Hepatocyte (in vitro differentiated cells): ENCODE results near the gene DNAJB11.

ENCODE experiments used
- EZH2phosphoT487 ChIP-seq: fragments of 200-600 bp; sonication (generic); IDR thresholded peaks from one replicate; pipeline ENCODE4 v1.6.1; 2018; ENCODE audit warnings: antibody characterized with exemption, mild to moderate bottlenecking, low read depth, moderate library complexity; ENCODE audit not compliant: unreplicated experiment, severe bottlenecking
- TF ChIP-seq, protein P1 (sequence below): fragments of 200-600 bp; sonication (generic); IDR thresholded peaks from 2 replicates; pipeline ENCODE4 v1.5.1; 2016; ENCODE audit warnings: antibody characterized with exemption, mild to moderate bottlenecking; ENCODE audit not compliant: poor library complexity

DNA sequence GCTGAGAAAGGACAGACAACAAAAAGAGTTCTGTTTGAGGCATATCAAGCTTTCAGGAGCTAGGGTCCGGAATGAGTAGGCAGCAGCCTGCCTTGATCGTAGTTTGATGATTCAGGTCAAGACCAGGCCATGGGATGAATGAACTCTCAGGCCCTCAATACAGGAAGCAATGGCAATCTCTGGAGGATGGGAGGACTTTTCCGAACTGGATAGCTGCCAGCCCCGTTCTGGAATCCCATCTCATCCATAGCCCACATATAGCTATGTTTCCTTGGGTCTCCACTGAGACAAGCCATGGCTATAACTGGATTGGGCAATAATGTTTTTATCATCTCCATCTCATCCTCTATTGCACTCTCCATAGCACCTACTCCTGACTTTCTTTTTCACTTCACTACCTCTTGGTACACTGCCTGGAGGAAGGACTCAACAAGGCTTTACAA is 55.1 kb downstream of the DNAJB11 start:
- TF ChIP-seq, protein P1, sequence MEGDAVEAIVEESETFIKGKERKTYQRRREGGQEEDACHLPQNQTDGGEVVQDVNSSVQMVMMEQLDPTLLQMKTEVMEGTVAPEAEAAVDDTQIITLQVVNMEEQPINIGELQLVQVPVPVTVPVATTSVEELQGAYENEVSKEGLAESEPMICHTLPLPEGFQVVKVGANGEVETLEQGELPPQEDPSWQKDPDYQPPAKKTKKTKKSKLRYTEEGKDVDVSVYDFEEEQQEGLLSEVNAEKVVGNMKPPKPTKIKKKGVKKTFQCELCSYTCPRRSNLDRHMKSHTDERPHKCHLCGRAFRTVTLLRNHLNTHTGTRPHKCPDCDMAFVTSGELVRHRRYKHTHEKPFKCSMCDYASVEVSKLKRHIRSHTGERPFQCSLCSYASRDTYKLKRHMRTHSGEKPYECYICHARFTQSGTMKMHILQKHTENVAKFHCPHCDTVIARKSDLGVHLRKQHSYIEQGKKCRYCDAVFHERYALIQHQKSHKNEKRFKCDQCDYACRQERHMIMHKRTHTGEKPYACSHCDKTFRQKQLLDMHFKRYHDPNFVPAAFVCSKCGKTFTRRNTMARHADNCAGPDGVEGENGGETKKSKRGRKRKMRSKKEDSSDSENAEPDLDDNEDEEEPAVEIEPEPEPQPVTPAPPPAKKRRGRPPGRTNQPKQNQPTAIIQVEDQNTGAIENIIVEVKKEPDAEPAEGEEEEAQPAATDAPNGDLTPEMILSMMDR: no peak
- TF ChIP-seq EZH2phosphoT487: no peak
